ENCODE measurements around the gene NEDD8.
A peak's percentile ranks its signal among the peaks of the same experiment; 100 is the strongest.

NEDD8 gene

GRCh38 chr14:24241829-24242443, 9.8 kb upstream of the NEDD8 start:
- Histone ChIP-seq H3K4me3 (replicated peaks; ENCODE audit: low read depth, low read length) (peak overlapping the region; percentile 73), H3K36me3 (ENCODE audit: control insufficient read depth, insufficient read depth, low read length) (peaks cover 32% of the 10 kb centered on the region), H3K27me3 (replicated peaks; ENCODE audit: control insufficient read depth, insufficient read depth, low read length) (no peaks in the 10 kb centered on the region)
- DNase-seq (ENCODE audit: extremely low read depth, insufficient read length) = peak; percentile 96
- peak; percentile 25 for TF ChIP-seq CTCF (IDR thresholded peaks at IDR 0.05; ENCODE audit: insufficient read depth, low read length, poor library complexity, severe bottlenecking)

GRCh38 chr14:24240110-24240918, 8.1 kb upstream of the NEDD8 start:
- peaks cover 42% of the 10 kb centered on the region for H3K36me3 ChIP-seq (ENCODE audit: control insufficient read depth, insufficient read depth, low read length)
- no peak overlapping the region for H3K4me3 ChIP-seq (replicated peaks; ENCODE audit: low read depth, low read length)
- H3K27me3 ChIP-seq (replicated peaks; ENCODE audit: control insufficient read depth, insufficient read depth, low read length) = no peaks in the 10 kb centered on the region
- DNase-seq (ENCODE audit: extremely low read depth, insufficient read length) = no peak
- no peak for TF ChIP-seq CTCF (IDR thresholded peaks at IDR 0.05; ENCODE audit: insufficient read depth, low read length, poor library complexity, severe bottlenecking)

GRCh38 chr14:24238527-24239037, 6.4 kb upstream of the NEDD8 start:
- Histone ChIP-seq H3K4me3 (replicated peaks; ENCODE audit: low read depth, low read length) (no peak overlapping the region), H3K27me3 (replicated peaks; ENCODE audit: control insufficient read depth, insufficient read depth, low read length) (no peaks in the 10 kb centered on the region), H3K36me3 (ENCODE audit: control insufficient read depth, insufficient read depth, low read length) (peaks cover 46% of the 10 kb centered on the region)
- DNase-seq (ENCODE audit: extremely low read depth, insufficient read length) = no peak
- no peak for TF ChIP-seq CTCF (IDR thresholded peaks at IDR 0.05; ENCODE audit: insufficient read depth, low read length, poor library complexity, severe bottlenecking)

GRCh38 chr14:24238123-24238522, 6.0 kb upstream of the NEDD8 start:
- no peak overlapping the region for H3K4me3 ChIP-seq (replicated peaks; ENCODE audit: low read depth, low read length)
- peaks cover 46% of the 10 kb centered on the region for H3K36me3 ChIP-seq (ENCODE audit: control insufficient read depth, insufficient read depth, low read length)
- H3K27me3 ChIP-seq (replicated peaks; ENCODE audit: control insufficient read depth, insufficient read depth, low read length) = no peaks in the 10 kb centered on the region
- no peak for DNase-seq (ENCODE audit: extremely low read depth, insufficient read length)
- TF ChIP-seq CTCF (IDR thresholded peaks at IDR 0.05; ENCODE audit: insufficient read depth, low read length, poor library complexity, severe bottlenecking) = no peak

GRCh38 chr14:24237463-24237955, 5.3 kb upstream of the NEDD8 start:
- no peak for TF ChIP-seq CTCF (IDR thresholded peaks at IDR 0.05; ENCODE audit: insufficient read depth, low read length, poor library complexity, severe bottlenecking)
- Histone ChIP-seq H3K36me3 (ENCODE audit: control insufficient read depth, insufficient read depth, low read length) (peaks cover 46% of the 10 kb centered on the region), H3K4me3 (replicated peaks; ENCODE audit: low read depth, low read length) (no peak overlapping the region), H3K27me3 (replicated peaks; ENCODE audit: control insufficient read depth, insufficient read depth, low read length) (no peaks in the 10 kb centered on the region)
- DNase-seq (ENCODE audit: extremely low read depth, insufficient read length) = no peak
